HepG2 (cell line): ENCODE measurements around the gene TARS3. TPM values are rescaled to one million over a fixed set of nuclear protein-coding genes. Genes with fewer than 3 reads are reported as not detected.

Experiments
- BCLAF1 ChIP-seq: fragments of 450-650 bp; IDR thresholded peaks from 2 replicates; pipeline ENCODE4 v1.6.1; 2017; ENCODE audit warnings: mild to moderate bottlenecking
- HNRNPL ChIP-seq: fragments of 200-400 bp; formaldehyde crosslinking; IDR thresholded peaks from 2 replicates; pipeline ENCODE4 v1.6.1; 2017; ENCODE audit warnings: mild to moderate bottlenecking, low read depth, low read length
- MIXL1 ChIP-seq: IDR thresholded peaks from 2 replicates; pipeline ENCODE4 v1.6.1; 2016
- NAIF1 ChIP-seq: sonication (generic); formaldehyde crosslinking; IDR thresholded peaks from 2 replicates; pipeline ENCODE4 v1.5.0; 2020; ENCODE audit warnings: mild to moderate bottlenecking, missing genetic modification reagents, borderline replicate concordance
- SNAI1 ChIP-seq: sonication (generic); formaldehyde crosslinking; IDR thresholded peaks from 2 replicates; pipeline ENCODE4 v1.5.0; 2020; ENCODE audit warnings: mild to moderate bottlenecking, missing genetic modification reagents, borderline replicate concordance
- SNRNP70 ChIP-seq: fragments of 200-400 bp; formaldehyde crosslinking; IDR thresholded peaks from 2 replicates; pipeline ENCODE4 v1.6.1; 2017; ENCODE audit warnings: mild to moderate bottlenecking, low read depth, low read length, moderate library complexity
- ZNF318 ChIP-seq: sonication (generic); formaldehyde crosslinking; IDR thresholded peaks from 2 replicates; pipeline ENCODE4 v1.4.0; 2020; ENCODE audit warnings: mild to moderate bottlenecking, missing genetic modification reagents
- ZNF607 ChIP-seq: sonication (generic); formaldehyde crosslinking; IDR thresholded peaks from 2 replicates; pipeline ENCODE4 v1.5.1; 2020; ENCODE audit warnings: missing genetic modification reagents, mild to moderate bottlenecking, borderline replicate concordance
- polyA plus RNA-seq, 8 experiments: library from polyadenylated mRNA; depleted of rRNA in 3 of 8; stranded (reverse) in 7 of 8; unstranded in 1 of 8; fragments of >200 nt; fragmentation: Illumina TruSeq in 4 of 8; extraction: Trizol in 4 of 8; gene quantifications; 2 replicates each; pipeline versions ENCODE4 v1.2.1 to v1.2.3, GENCODE V29; 2011 to 2016; ENCODE audit warnings: low read depth in 4 of 8, missing spikeins in 1 of 8, mixed read lengths in 1 of 8; ENCODE audit not compliant: insufficient read depth in 1 of 8
- total RNA-seq, 5 experiments: library from RNA; depleted of rRNA; stranded (reverse); fragments of >200 nt; fragmentation: Illumina TruSeq; extraction: Trizol; gene quantifications; 2 replicates each; pipeline ENCODE4 v1.2.3, GENCODE V29; 2016; ENCODE audit warnings: low read depth in 1 of 5

The TARS3 gene
- total and polyA plus RNA-seq, 2 of the 13 experiments (the other 11 are each of a cell fraction or from before 2014, with no cell fraction given), result 4.1 to 11.7 TPM

GRCh38 chr15:101639667-101640066, 84.6 kb downstream of the TARS3 start (continued):
- no peak for TF ChIP-seq ZNF318
- TF ChIP-seq ZNF607 (CRISPR knock-in tag), result no peak
- no peak for TF ChIP-seq HNRNPL
- no peak for TF ChIP-seq MIXL1
- TF ChIP-seq NAIF1, result no peak
- no peak for TF ChIP-seq SNAI1 (CRISPR knock-in tag)
- TF ChIP-seq BCLAF1, result no peak
- TF ChIP-seq SNRNP70, result no peak
